Measurements from ENCODE around the gene ALK.

DNA sequence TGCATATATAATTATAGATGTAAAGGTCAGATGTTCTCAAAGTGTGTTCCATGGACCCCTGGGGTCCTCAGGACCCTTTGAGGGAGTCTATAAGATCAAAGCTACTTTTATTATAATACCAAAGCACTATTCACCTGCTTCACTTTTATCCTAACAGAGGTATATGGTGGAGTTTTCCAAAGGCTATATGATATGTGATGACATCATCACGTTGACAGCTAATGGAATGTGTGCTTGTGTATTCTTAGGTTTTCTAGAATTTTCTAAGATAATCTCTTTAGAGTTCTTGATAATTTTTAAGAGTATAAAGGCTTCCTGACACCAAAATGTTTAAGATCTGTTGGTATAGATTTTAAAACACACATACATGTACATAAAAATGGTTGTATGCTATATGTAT lies 10.4 kb upstream of the ALK start:
- TF ChIP-seq EZH2 (optimal IDR thresholded peaks at IDR 0.05; ENCODE audit: low read depth, low read length) (no peak), EZH2phosphoT487 (IDR thresholded peaks at IDR 0.05; ENCODE audit: low read length) (no peak)
- TF ChIP-seq, protein P1, sequence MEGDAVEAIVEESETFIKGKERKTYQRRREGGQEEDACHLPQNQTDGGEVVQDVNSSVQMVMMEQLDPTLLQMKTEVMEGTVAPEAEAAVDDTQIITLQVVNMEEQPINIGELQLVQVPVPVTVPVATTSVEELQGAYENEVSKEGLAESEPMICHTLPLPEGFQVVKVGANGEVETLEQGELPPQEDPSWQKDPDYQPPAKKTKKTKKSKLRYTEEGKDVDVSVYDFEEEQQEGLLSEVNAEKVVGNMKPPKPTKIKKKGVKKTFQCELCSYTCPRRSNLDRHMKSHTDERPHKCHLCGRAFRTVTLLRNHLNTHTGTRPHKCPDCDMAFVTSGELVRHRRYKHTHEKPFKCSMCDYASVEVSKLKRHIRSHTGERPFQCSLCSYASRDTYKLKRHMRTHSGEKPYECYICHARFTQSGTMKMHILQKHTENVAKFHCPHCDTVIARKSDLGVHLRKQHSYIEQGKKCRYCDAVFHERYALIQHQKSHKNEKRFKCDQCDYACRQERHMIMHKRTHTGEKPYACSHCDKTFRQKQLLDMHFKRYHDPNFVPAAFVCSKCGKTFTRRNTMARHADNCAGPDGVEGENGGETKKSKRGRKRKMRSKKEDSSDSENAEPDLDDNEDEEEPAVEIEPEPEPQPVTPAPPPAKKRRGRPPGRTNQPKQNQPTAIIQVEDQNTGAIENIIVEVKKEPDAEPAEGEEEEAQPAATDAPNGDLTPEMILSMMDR (IDR thresholded peaks at IDR 0.05; ENCODE audit: low read length), result no peak
